ENCODE measurements around the gene CABP7.

- TF ChIP-seq CTCF (IDR thresholded peaks at IDR 0.05): no peak
- no peak for TF ChIP-seq POLR2A (IDR thresholded peaks at IDR 0.05)
- TF ChIP-seq EP300 (IDR thresholded peaks at IDR 0.05): no peak
These were observed 61.2 kb downstream of the CABP7 start for GRCh38 chr22:29780748-29781676.
